IPS DF 6.9 (cell line): Measurements from ENCODE around the gene SUCNR1.
"Not testable (repeated sequence)": the region's sequence is repeated elsewhere in the genome, so short reads cannot be mapped to it uniquely, and the experiment has no call there.

ENCODE experiments used
- DNase-seq: peaks from one replicate; pipeline ENCODE4 v3.0.0-alpha.2; 2013; ENCODE audit warnings: low read depth, low spot score
- H3K27ac ChIP-seq: one replicate; pipeline ENCODE4 v1.5.1; 2013; ENCODE audit warnings: low read length, control low read depth
- H3K27me3 ChIP-seq: 2 replicates; pipeline ENCODE4 v1.6.1; 2013; ENCODE audit warnings: mild to moderate bottlenecking, low read length; ENCODE audit not compliant: control insufficient read depth, insufficient read depth
- H3K36me3 ChIP-seq: 2 replicates; pipeline ENCODE4 v1.6.1; 2013; ENCODE audit warnings: low read length; ENCODE audit not compliant: control insufficient read depth, insufficient read depth
- H3K4me1 ChIP-seq: 2 replicates; pipeline ENCODE4 v1.6.1; 2013; ENCODE audit warnings: low read length; ENCODE audit not compliant: control insufficient read depth, insufficient read depth
- H3K4me3 ChIP-seq: 2 replicates; pipeline ENCODE4 v1.5.1; 2013; ENCODE audit warnings: mild to moderate bottlenecking, low read length
- H3K9me3 ChIP-seq: 2 replicates; pipeline ENCODE4 v1.6.1; 2013; ENCODE audit warnings: low read length, inconsistent platforms; ENCODE audit not compliant: control insufficient read depth, insufficient read depth
- WGBS: extraction: QIAGEN DNeasy Blood & Tissue Kit; methylation state at CpG from one replicate; pipeline ENCODE4 v1.1.7; 2013; ENCODE audit warnings: mixed read lengths, missing lambda C conversion rate; ENCODE audit not compliant: insufficient read length, insufficient coverage; 5-methylcytosine and 5-hydroxymethylcytosine counted together

Gene SUCNR1

DNA sequence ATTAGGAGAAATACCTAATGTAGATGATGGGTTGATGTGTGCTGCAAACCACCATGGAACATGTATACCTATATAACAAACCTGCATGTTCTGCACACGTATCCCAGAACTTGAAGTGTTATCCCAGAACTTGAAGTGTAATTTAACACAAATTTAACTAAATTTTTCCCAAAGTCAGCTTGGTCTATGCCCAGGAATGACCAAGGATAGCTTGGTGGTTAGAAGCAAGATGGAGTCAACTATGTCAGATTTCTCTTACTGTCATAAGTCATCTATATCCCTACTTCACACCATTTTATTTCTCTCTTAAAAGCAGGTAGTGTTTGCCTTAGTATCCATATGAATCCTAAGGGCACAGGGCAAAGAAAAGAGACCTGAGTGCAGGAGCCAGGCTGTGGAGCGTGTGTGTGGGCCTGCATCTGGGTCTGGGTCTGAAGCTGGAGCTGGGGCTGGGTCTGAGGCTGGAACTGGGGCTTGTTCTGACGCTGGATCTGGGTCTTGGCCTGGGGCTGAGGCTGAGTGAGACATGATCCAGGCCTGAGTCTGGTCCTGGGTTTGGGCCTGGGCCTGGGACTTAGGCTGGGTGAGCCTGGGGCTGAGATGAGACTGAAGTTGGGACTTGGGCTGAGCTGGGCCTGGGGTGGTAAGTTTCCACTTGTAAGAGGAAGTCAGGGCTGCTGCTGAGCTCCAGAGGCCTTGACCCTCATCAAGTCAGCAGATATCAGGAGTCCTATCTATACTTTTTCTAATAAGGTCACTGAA, 14.2 kb downstream of the SUCNR1 start:
- H3K4me1 ChIP-seq, H3K9me3 ChIP-seq, H3K27ac ChIP-seq, DNase-seq, H3K4me3 ChIP-seq, H3K36me3 ChIP-seq, H3K27me3 ChIP-seq: not testable (repeated sequence)
- WGBS: no CpG with 5 or more reads among the region's 3 CpGs

DNA sequence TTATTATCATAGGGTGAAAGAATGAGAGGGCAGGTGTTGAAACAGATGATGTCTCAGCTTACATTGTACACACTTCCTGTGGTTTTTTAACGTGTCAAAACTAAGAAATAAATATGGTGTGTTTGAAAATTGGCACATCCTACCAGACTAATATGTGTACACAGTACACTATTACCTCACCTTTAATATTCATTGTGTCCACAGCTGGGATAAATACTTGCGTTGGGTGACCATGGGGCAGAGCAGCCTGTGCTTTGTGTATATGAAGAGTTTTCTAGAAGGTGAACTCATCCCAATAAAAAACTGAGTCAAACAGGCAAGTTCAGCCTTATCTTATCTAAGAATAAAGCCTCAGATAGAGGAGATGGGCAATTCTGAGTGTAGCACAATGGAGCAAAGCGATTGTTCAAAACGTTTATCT, 17.3 kb downstream of the SUCNR1 start:
- H3K4me1 ChIP-seq: no peaks in the 10 kb centered on the region
- H3K9me3 ChIP-seq: no peaks in the 10 kb centered on the region
- H3K36me3 ChIP-seq: no peaks in the 10 kb centered on the region
- H3K27me3 ChIP-seq: no peaks in the 10 kb centered on the region
- no peak overlapping the region for H3K27ac ChIP-seq
- H3K4me3 ChIP-seq: no peak overlapping the region
- WGBS: no CpG with 5 or more reads among the region's 4 CpGs
- no peak for DNase-seq

DNA sequence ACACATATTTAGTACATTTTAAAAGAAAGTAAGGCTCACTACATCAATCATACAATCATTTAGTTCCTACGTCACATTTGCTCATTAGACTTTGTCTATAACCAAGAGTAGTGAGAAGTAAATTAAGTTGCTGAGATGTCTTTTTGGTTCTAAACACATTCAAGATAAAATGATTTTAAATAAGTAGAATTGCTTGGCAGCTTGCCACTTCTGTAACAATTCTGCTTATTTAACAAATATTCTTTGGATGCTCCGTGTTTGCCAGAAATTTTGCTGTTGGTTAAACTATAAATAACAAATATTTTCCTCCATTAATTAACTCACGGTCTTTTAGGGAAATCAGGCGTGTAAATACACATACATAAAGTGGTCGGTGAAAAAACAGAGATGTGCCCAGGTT, 18.3 kb downstream of the SUCNR1 start:
- H3K4me3 ChIP-seq: no peak overlapping the region
- no peaks in the 10 kb centered on the region for H3K36me3 ChIP-seq
- H3K27ac ChIP-seq: no peak overlapping the region
- H3K9me3 ChIP-seq: no peaks in the 10 kb centered on the region
- no peak for DNase-seq
- no peaks in the 10 kb centered on the region for H3K27me3 ChIP-seq
- no peaks in the 10 kb centered on the region for H3K4me1 ChIP-seq
- WGBS: no CpG with 5 or more reads among the region's 5 CpGs

DNA sequence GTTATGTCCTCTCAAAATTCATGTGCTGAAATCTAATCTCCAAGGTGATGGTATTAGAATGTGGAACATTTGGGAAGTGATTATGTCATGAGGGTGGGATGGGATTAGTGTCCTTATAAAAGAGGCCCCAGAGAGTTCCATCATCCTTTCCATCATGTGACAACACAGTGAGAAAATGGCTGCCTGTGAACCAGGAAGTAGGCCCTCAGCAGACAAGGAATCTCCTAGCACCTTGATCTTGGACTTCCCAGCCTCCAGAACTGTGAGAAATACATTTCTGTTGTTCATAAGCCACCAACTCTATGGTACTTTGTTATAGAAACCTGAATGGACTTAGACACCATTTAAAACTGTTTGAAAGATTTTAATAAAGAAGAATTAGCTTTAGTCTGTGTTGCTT, 20.8 kb downstream of the SUCNR1 start:
- Histone ChIP-seq H3K27ac (no peak overlapping the region), H3K36me3 (no peaks in the 10 kb centered on the region)
- DNase-seq: no peak

DNA sequence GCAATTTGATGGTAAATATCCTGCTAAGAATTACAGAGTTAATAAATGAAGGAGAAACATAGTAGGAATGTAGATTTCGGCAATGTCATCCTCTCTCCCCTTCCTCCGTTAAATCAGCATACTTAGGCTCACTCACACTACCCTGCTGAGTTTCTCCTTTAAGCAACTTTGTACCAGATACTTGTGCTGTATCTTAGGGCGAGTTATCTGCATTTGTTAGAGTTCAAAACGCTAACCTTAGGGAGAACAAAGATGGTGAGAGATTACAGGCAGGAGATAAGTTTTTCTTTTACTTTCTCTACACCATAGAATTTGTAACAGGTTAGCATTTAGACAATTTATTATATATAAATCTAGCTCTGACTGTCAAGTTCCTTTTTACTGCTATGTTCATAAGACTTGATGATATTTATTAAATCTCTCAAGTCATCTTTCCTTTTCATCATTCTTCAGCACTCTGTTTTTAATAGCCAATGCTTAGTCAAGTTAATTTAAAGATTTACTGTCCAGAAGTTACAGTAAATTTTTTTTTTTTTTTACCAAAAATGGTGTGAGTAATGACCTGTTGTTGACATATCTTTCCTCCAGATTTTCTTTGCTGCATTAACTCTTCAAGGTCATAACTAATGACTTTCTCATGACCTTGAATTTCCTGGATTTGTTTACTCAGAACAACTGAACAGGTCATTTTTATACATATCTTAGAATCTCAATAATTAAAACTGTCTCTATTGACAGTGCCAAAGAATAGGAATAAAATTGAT, 22.2 kb downstream of the SUCNR1 start:
- no peak overlapping the region for H3K4me3 ChIP-seq
- H3K36me3 ChIP-seq: no peaks in the 10 kb centered on the region
- no peak overlapping the region for H3K27ac ChIP-seq
- no peaks in the 10 kb centered on the region for H3K4me1 ChIP-seq
- H3K9me3 ChIP-seq: no peaks in the 10 kb centered on the region
- H3K27me3 ChIP-seq: no peaks in the 10 kb centered on the region
- DNase-seq: no peak
- no CpG with 5 or more reads among the region's 4 CpGs for WGBS

More for the DNA sequence above, 20.8 kb downstream of the SUCNR1 start:
- Histone ChIP-seq H3K27me3 (no peaks in the 10 kb centered on the region), H3K9me3 (no peaks in the 10 kb centered on the region), H3K4me1 (no peaks in the 10 kb centered on the region), H3K4me3 (no peak overlapping the region)

DNA sequence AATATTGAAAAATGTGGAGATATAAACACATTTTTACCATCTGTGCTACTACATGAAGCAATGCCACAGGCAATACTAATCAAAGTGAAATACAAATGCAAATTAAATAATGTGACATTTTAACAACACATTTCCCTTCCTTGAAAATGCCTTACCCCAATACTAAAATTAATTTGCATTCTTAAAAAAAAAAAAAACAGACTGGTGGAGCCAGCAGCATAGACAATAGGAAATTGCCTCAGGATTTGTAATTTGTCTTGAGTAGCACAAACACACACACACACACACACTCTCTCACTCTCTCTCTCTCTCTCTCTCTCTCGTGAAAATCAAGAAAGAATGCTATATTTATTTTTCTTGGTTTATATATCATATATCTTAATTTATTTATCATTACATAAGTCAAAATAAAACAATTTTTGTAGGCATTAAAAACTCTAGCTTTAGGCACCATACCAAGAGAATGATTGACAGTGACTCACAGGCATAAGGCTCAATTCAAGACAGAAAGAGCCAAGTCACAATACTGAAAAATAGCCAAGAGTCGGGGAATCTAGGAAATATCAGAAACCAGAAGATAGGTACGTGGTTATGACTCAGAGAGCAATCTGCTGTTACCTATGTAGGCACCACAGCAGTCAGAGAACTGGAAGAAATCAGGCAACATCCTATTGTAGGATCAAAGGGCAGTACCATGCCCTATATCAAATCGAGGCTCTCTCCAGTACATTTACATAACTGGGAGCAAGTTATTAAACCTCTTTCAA, 23.0 kb downstream of the SUCNR1 start:
- no peaks in the 10 kb centered on the region for H3K27me3 ChIP-seq
- H3K36me3 ChIP-seq: no peaks in the 10 kb centered on the region
- WGBS: no CpG with 5 or more reads among the region's 4 CpGs
- no peak for DNase-seq
- no peak overlapping the region for H3K27ac ChIP-seq
- no peak overlapping the region for H3K4me3 ChIP-seq
- no peaks in the 10 kb centered on the region for H3K9me3 ChIP-seq
- no peaks in the 10 kb centered on the region for H3K4me1 ChIP-seq

DNA sequence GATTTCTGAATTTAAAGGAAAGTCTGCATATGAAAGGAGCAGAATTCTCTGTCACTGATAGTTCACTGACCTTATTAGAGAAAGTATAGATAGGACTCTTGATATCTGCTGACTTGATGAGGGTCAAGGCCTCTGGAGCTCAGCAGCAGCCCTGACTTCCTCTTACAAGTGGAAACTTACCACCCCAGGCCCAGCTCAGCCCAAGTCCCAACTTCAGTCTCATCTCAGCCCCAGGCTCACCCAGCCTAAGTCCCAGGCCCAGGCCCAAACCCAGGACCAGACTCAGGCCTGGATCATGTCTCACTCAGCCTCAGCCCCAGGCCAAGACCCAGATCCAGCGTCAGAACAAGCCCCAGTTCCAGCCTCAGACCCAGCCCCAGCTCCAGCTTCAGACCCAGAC, 24.7 kb downstream of the SUCNR1 start:
- no CpG with 5 or more reads among the region's 1 CpG for WGBS
- not testable (repeated sequence) for H3K36me3 ChIP-seq, H3K9me3 ChIP-seq, H3K4me3 ChIP-seq, DNase-seq, H3K27me3 ChIP-seq, H3K4me1 ChIP-seq, H3K27ac ChIP-seq

DNA sequence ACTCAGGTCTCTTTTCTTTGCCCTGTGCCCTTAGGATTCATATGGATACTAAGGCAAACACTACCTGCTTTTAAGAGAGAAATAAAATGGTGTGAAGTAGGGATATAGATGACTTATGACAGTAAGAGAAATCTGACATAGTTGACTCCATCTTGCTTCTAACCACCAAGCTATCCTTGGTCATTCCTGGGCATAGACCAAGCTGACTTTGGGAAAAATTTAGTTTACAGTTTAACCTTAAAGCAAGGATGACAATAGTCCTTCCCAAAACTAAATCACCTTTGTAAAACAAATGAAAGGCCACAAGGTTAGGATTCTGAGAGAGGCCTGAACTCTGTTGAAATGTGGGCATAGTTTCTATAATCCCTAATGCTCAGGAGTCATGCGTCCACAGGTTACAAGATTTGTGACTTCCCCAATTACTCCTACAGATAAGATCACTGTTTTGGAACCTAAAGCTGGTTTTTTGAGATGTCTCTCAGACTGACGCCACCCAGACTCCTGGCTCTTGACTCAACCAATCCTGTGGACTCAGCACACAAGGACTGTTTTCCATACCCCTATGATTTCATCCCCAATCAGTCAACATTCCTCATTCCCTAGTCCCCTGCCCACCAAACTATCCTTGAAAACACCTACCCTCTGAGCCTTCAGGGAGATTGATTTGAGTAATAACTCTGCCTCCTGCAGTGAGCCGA, 25.3 kb downstream of the SUCNR1 start:
- WGBS: no CpG with 5 or more reads among the region's 3 CpGs
- not testable (repeated sequence) for H3K27ac ChIP-seq, H3K36me3 ChIP-seq, DNase-seq, H3K9me3 ChIP-seq, H3K4me3 ChIP-seq, H3K27me3 ChIP-seq, H3K4me1 ChIP-seq

DNA sequence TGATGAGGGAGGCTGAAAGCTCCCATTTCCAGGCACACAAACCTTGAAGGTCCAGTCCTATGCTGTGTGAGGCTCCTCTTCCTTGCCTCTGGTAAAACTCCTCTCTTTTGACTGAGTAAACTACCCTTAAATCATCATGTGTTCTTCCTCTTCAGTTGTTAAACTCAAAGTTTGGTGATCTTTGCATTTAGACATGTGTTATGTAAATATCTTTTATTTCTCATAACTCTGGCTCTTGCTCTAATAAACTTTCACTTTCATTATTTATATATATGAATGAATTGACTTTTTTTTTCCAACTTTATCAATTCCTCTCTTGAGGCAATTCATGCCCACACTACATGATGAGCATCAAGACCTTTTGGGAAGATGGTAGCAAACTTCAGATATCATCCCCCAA, 26.6 kb downstream of the SUCNR1 start:
- no peak for DNase-seq
- H3K27ac ChIP-seq: no peak overlapping the region
- H3K36me3 ChIP-seq: no peaks in the 10 kb centered on the region
- peaks cover 3% of the 10 kb centered on the region; the same call in 1 of the 2 replicates for H3K27me3 ChIP-seq
- no peaks in the 10 kb centered on the region for H3K9me3 ChIP-seq
- no peak overlapping the region for H3K4me3 ChIP-seq
- H3K4me1 ChIP-seq: no peaks in the 10 kb centered on the region

DNA sequence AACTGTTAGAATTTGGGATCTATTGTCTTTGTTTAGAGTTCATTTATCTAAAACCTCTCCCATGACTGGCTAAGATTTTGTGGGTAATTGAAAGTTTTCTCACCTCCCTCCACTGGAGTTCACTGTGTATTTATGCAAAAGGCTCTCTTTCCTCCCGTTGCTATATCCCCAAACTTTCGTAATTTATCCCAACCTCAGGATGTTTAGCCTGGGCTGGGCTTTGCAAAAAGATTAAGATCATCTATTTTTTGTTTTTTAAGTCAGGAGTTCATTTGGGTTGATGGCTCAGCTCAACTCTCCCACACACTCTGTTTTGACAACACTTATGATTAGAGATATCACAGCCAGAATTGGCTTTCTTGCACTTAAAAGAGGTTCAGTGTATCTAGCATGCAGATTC, 27.0 kb downstream of the SUCNR1 start:
- no peak overlapping the region for H3K27ac ChIP-seq
- no peaks in the 10 kb centered on the region for H3K9me3 ChIP-seq
- no CpG with 5 or more reads among the region's 2 CpGs for WGBS
- H3K27me3 ChIP-seq: peaks cover 3% of the 10 kb centered on the region; the same call in 1 of the 2 replicates
- DNase-seq: no peak
- H3K4me3 ChIP-seq: no peak overlapping the region
- H3K4me1 ChIP-seq: no peaks in the 10 kb centered on the region
- no peaks in the 10 kb centered on the region for H3K36me3 ChIP-seq
